Activated naive CD4-positive, alpha-beta T cell treated with anti-CD3 and anti-CD28 coated beads for 36 hours (primary cell): Measurements from ENCODE around the gene POLR3H. TPM values are rescaled to one million over a fixed set of nuclear protein-coding genes. Genes with fewer than 3 reads are reported as not detected.
"Not testable (repeated sequence)": the region's sequence is repeated elsewhere in the genome, so short reads cannot be mapped to it uniquely, and the experiment has no call there.

ENCODE experiments used
- CTCF ChIA-PET: fragments of 350-600 bp; sonication (Branson Sonifier 250); formaldehyde crosslinking; loops from one replicate; lab custom pipeline; 2021; ENCODE audit warnings: antibody characterized with exemption; lab: Charles Lee
- DNase-seq: peaks from one replicate; pipeline ENCODE4 v3.0.0-alpha.2; 2020
- H3K27ac Mint-ChIP-seq: one replicate; pipeline ENCODE4 v1.8.0; 2021; ENCODE audit warnings: mild to moderate bottlenecking, mixed read lengths
- H3K27me3 Mint-ChIP-seq: one replicate; pipeline ENCODE4 v1.8.0; 2021; ENCODE audit warnings: low read depth, mixed read lengths
- H3K36me3 Mint-ChIP-seq: one replicate; pipeline ENCODE4 v1.8.0; 2021; ENCODE audit warnings: low read depth, mixed read lengths
- H3K4me1 Mint-ChIP-seq: one replicate; pipeline ENCODE4 v1.8.0; 2021; ENCODE audit warnings: low read depth, mixed read lengths
- H3K4me3 Mint-ChIP-seq: one replicate; pipeline ENCODE4 v1.8.0; 2021; ENCODE audit warnings: mild to moderate bottlenecking, moderate library complexity, mixed read lengths
- H3K9me3 Mint-ChIP-seq: one replicate; pipeline ENCODE4 v1.8.0; 2021; ENCODE audit warnings: mixed read lengths
- intact Hi-C: fragments of 100-400 bp; cut with micrococcal nuclease; formaldehyde crosslinking; loops from one replicate; pipeline ENCODE4 v1.15.1; 2023
- total RNA-seq, 2 experiments: library from RNA; stranded (reverse); gene quantifications; one replicate each; pipeline ENCODE4 v1.2.3, GENCODE V29; 2021

POLR3H gene
- total RNA-seq, 2 experiments from 2014 or later: 14.8 to 17.6 TPM

DNA sequence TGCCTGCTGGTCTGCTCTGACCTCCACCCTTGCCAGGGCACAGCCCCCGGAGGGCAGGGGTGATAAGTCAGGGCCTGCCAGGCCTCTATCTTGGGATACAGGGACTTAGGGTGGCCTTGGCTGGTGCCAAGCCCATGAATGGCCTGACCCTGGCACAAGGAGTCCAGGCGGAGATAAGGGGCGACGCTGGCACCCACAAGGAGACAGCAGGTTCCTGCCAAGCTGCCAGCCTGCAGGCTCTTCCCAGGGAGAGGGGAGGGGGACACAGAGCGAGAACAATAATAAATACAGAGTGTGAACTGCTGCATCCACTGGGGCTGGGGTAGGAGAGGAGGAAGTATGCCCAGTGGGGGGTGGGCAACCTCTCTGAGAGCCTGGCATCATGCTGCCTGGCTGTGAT, 17.5 kb upstream of the POLR3H start:
- peaks cover 5% of the 10 kb centered on the region for H3K4me1 Mint-ChIP-seq
- H3K27ac Mint-ChIP-seq: no peak overlapping the region
- CTCF ChIA-PET: no interaction called here
- no peaks in the 10 kb centered on the region for H3K36me3 Mint-ChIP-seq
- no peak for DNase-seq
- peaks cover 16% of the 10 kb centered on the region for H3K27me3 Mint-ChIP-seq
- intact Hi-C loops: no loop called here
- H3K9me3 Mint-ChIP-seq: no peaks in the 10 kb centered on the region
- no peak overlapping the region for H3K4me3 Mint-ChIP-seq

DNA sequence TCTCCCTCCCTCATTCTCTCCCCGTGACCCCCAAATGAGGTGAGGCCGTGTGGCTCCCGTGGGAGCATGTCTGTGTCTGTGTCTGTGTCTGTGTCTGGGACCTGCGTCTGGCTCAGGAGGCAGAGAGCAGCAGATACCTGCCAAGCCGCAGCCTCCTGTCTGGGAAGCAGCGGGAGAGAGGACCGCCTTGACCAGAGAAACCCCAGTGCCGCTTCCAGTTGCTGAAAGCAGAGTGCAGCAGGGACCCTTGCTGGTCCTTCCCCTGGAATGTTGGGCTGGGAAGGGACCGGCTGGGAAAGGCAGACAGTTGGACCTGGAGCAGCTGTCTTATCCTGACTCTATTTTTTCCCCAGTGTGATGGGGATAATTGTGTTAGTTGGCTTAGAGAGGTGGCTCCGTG, 17.1 kb upstream of the POLR3H start:
- Mint-ChIP-seq H3K9me3 (no peaks in the 10 kb centered on the region), H3K4me3 (no peak overlapping the region)
- CTCF ChIA-PET: no interaction called here

GRCh38 chr22:41560095-41560471, 15.8 kb upstream of the POLR3H start:
- no peaks in the 10 kb centered on the region for H3K36me3 Mint-ChIP-seq
- CTCF ChIA-PET: no interaction called here
- peaks cover 18% of the 10 kb centered on the region for H3K27me3 Mint-ChIP-seq

More for the DNA sequence above, 17.1 kb upstream of the POLR3H start:
- peaks cover 16% of the 10 kb centered on the region for H3K27me3 Mint-ChIP-seq
- H3K36me3 Mint-ChIP-seq: no peaks in the 10 kb centered on the region
- intact Hi-C loops: no loop called here
- H3K27ac Mint-ChIP-seq: no peak overlapping the region
- peaks cover 5% of the 10 kb centered on the region for H3K4me1 Mint-ChIP-seq
- no peak for DNase-seq

GRCh38 chr22:41558241-41558630, 14.0 kb upstream of the POLR3H start:
- intact Hi-C loops, H3K9me3 Mint-ChIP-seq, H3K36me3 Mint-ChIP-seq, H3K27ac Mint-ChIP-seq, H3K4me3 Mint-ChIP-seq, H3K4me1 Mint-ChIP-seq, DNase-seq: not testable (repeated sequence)
- CTCF ChIA-PET: interaction anchor here (0.7 kb wide), 1 partner anchor 363 kb away, joined by 3 read pairs; no protein-coding TSS in a partner anchor
- peaks cover 18% of the 10 kb centered on the region for H3K27me3 Mint-ChIP-seq

More at GRCh38 chr22:41560095-41560471, 15.8 kb upstream of the POLR3H start:
- DNase-seq: no peak
- intact Hi-C loops: no loop called here
- Mint-ChIP-seq H3K9me3 (no peaks in the 10 kb centered on the region), H3K4me1 (no peaks in the 10 kb centered on the region), H3K4me3 (no peak overlapping the region), H3K27ac (no peak overlapping the region)

- no peak overlapping the region for H3K4me3 Mint-ChIP-seq
These were observed 13.4 kb upstream of the POLR3H start for GRCh38 chr22:41557401-41558240.

GRCh38 chr22:41556561-41556960, 12.3 kb upstream of the POLR3H start:
- H3K9me3 Mint-ChIP-seq: no peaks in the 10 kb centered on the region
- H3K27me3 Mint-ChIP-seq: peaks cover 18% of the 10 kb centered on the region
- CTCF ChIA-PET: interaction anchor here (1.2 kb wide), 1 partner anchor 13 kb away, joined by 3 read pairs; the partner anchor contains the start of gene POLR3H
- H3K4me1 Mint-ChIP-seq: no peaks in the 10 kb centered on the region
- DNase-seq: no peak
- H3K27ac Mint-ChIP-seq: no peak overlapping the region
- intact Hi-C loops: no loop called here
- H3K4me3 Mint-ChIP-seq: no peak overlapping the region
- H3K36me3 Mint-ChIP-seq: no peaks in the 10 kb centered on the region

More at GRCh38 chr22:41557401-41558240, 13.4 kb upstream of the POLR3H start:
- CTCF ChIA-PET: interaction anchor here (0.7 to 1.2 kb wide), 2 partner anchors 14 to 363 kb away, joined by 3 read pairs; partner anchors contain the start of gene POLR3H
- Mint-ChIP-seq H3K27me3 (peaks cover 18% of the 10 kb centered on the region), H3K27ac (no peak overlapping the region), H3K36me3 (no peaks in the 10 kb centered on the region), H3K9me3 (no peaks in the 10 kb centered on the region), H3K4me1 (no peaks in the 10 kb centered on the region)
- peak; percentile 34 for DNase-seq
- intact Hi-C loops: no loop called here

DNA sequence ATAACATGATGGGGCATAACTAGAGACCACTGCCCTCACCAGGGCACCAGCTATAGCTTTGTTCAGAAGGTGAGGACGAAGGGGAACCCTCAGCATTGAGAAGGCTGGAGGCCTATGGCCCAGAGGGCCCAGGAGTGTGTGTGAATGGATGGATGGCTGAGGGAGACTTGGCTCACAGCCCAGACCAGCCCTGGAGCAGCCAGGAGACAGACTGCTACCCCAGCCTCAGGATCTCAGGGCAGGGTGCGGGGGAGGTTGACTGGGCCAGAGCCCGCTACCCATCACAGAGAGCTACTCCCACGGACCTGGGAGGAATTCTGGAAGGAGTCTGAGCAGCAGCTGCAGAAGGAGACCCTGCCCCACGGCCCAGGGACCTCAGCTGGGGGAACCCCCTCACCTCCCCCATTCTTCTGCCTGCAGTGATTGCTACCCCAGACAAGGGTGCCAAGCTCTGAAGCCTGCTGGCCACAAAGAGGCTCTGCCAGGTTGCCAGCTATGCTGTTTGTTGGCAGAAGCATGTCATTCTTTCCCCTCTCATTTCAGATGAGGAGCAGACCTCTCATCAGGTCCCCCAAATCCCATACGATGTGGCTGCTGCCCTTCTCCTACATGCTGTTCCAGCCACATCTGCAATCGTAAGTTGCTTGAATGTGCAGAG, 11.2 kb upstream of the POLR3H start:
- Mint-ChIP-seq H3K27me3 (peaks cover 10% of the 10 kb centered on the region), H3K36me3 (no peaks in the 10 kb centered on the region), H3K27ac (no peak overlapping the region), H3K4me3 (no peak overlapping the region), H3K4me1 (no peaks in the 10 kb centered on the region), H3K9me3 (no peaks in the 10 kb centered on the region)
- CTCF ChIA-PET: interaction anchor here (0.6 kb wide), 2 partner anchors 239 to 632 kb away, joined by 3 read pairs; no protein-coding TSS in a partner anchor
- intact Hi-C loops: no loop called here
- DNase-seq: no peak

GRCh38 chr22:41551877-41552582, 7.8 kb upstream of the POLR3H start:
- Mint-ChIP-seq H3K27me3 (peaks cover 3% of the 10 kb centered on the region), H3K9me3 (no peaks in the 10 kb centered on the region), H3K4me1 (no peaks in the 10 kb centered on the region), H3K4me3 (no peak overlapping the region), H3K36me3 (no peaks in the 10 kb centered on the region), H3K27ac (no peak overlapping the region)
- DNase-seq: no peak
- intact Hi-C loops: no loop called here
- CTCF ChIA-PET: no interaction called here

DNA sequence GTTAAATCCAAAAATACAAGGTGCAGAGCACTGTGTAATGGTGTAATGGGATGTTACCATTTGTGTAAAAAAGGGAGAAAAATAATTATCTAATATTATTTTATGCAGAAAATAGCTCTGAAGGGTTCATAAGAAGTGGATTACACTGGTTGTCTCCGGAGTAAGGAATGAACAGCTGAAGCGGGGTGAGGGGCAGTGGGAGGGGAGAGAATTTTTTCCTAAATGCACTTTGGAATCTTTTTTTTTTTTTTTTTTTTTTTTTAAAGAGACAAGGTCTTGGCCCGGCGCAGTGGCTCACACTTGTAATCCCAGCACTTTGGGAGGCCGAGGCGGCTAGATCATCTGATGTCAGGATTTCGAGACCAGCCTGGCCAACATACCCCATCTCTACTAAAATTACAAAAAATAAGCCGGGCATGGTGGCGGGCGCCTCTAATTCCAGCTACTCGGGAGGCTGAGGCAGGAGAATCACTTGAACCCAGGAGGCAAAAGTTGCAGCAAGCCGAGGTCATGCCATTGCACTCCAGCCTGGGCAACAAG, 6.8 kb upstream of the POLR3H start:
- Mint-ChIP-seq H3K4me3 (no peak overlapping the region), H3K27me3 (no peaks in the 10 kb centered on the region)
- intact Hi-C loops: no loop called here

DNA sequence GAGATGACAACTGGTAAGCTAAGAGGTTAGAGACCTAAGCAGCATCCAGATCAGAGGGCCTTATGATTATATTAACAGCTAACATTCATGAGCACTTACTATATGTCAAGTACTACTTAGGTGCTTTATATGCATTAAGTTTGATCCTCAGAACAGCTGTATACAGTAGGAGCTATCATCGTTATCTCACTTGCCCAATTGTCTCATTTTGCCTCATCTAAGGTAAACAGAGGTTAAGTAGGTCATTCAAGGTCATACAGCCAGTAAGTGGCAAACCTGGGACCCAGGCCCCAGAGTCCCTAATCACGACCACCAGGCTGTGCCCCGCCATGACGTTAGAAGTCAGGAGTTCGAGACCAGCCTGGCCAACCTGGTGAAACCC, 4.6 kb upstream of the POLR3H start:
- Mint-ChIP-seq H3K4me3 (no peak overlapping the region), H3K27ac (no peak overlapping the region), H3K4me1 (peaks cover 9% of the 10 kb centered on the region), H3K27me3 (no peaks in the 10 kb centered on the region), H3K9me3 (no peaks in the 10 kb centered on the region), H3K36me3 (peaks cover 1% of the 10 kb centered on the region)
- CTCF ChIA-PET: interaction anchor here (0.6 kb wide), 1 partner anchor 64 kb away, joined by 3 read pairs; no protein-coding TSS in a partner anchor
- intact Hi-C loops: no loop called here
- no peak for DNase-seq

More for the DNA sequence above, 6.8 kb upstream of the POLR3H start:
- Mint-ChIP-seq H3K9me3 (no peaks in the 10 kb centered on the region), H3K27ac (no peak overlapping the region), H3K36me3 (no peaks in the 10 kb centered on the region), H3K4me1 (no peaks in the 10 kb centered on the region)
- CTCF ChIA-PET: no interaction called here
- DNase-seq: no peak

DNA sequence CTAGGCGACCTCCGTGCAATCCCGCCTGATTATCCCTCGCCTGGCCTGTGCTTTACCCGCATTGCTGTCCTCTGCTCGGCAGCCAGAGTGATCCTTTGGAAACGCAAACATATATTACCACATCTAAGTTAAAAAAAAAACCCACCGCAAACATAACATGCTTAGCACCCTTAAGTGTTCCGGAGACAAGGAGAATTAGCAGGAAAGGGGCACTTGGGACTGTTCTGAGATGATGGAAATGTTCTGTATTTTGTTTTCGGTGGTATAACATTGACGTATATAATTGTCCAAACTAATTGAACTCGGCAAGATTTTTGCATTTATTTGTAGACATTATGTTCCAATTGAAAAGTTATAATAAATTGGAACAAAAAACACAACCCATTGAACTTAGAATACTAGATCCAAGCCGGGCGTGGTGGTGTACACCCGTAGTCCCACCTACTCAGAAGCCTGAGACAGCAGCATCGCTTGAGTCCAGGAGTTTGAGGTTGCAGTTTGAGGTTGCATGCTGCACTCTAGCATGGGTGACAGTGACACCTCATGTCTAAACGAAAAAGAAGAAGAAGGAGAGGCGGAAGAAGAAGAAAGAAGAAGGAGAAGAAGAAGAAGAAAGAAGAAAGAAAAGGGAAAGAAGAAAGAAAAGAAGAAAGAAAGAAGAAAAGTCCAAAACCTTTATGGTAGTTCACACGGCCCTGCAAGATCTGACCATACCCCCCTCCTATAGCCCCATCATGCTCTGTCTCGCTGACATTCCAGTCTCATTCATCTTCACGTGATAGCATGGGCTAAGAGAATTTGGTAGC, 604 bp upstream of the POLR3H start:
- no peaks in the 10 kb centered on the region for H3K27me3 Mint-ChIP-seq
- H3K4me3 Mint-ChIP-seq: peak overlapping the region; percentile 94
- intact Hi-C loops: loop anchor here (1.0 to 5.0 kb wide), 6 partner anchors 44 to 260 kb away; partner anchors contain the start of genes DESI1, PHF5A, PMM1 and TOB2
- peak overlapping the region; percentile 87 for H3K27ac Mint-ChIP-seq
- no peak for DNase-seq
- H3K9me3 Mint-ChIP-seq: no peaks in the 10 kb centered on the region
- peaks cover 42% of the 10 kb centered on the region for H3K4me1 Mint-ChIP-seq
- peaks cover 11% of the 10 kb centered on the region for H3K36me3 Mint-ChIP-seq
- CTCF ChIA-PET: interaction anchor here (0.6 to 1.2 kb wide), 2 partner anchors 22 to 40 kb away, joined by 3 read pairs; no protein-coding TSS in a partner anchor
